Stimulated activated CD8-positive, alpha-beta memory T cell treated with anti-CD3 and anti-CD28 coated beads, Interleukin-12 subunit alpha, Interleukin-12 subunit beta, amount 100 ng/mL, for 1 hour (primary cell): Measurements from ENCODE around the gene ZNF697.

Experiments
- DNase-seq: peaks from one replicate; pipeline ENCODE4 v3.0.0-alpha.2; 2020; ENCODE audit warnings: low read depth

The ZNF697 gene

DNA sequence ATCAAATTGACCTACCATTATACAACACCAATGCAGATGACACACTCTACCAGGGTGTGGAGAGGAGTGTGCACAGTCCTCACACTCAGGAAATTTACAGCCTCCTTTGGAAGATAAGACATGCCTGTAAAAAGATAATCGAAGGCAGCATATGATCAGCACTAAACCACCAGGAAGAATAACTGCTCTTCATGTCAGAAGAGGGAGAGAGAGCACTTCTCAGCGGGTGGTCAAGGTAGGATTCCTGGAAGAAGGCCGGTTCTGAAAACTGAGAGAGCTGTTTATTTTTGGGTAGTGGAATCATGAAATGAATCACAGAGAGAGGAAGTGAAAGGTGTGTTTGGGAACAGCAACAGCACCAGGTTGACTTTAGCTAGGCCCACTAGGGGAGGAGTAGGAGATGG lies 14.0 kb upstream of the ZNF697 start:
- DNase-seq, result no peak

DNA sequence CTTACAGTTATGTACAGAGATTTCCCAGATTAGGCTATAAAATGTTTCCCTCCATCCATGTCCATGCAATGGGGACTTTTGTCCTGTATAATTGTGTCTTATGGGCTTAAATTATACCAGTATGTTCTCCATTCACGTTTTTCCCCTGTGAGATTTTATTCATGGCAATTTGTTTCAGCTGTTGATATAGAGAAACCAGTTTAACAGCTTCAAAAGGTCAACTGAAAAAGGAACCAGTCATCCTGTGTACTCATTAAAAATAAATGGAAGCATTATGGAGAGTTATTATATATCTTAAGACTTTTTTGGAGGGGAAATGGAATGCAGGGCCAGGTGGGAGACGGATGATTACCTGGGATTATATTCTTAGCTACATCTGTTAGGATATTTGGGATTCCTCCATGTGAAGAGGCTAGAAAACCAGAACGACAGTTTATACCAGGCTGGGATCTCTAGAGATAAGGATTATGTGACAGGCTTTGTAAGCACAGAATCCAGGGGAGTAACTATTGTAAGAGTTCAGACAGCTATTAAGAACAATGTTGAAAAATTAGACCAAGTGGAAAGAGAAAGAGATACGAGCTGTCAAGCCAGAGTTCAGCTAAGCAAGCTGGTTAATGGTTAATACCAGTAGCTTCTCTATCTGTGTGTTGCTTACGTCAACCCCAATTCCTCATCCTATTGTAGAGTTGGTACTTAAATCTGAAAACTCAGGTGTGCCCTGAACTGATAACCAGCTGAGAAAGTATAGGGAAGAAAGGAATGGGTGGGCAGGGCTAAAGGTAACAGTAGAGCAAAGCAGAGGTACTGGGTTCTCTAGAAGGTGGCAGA lies 12.4 kb upstream of the ZNF697 start:
- no peak for DNase-seq

DNA sequence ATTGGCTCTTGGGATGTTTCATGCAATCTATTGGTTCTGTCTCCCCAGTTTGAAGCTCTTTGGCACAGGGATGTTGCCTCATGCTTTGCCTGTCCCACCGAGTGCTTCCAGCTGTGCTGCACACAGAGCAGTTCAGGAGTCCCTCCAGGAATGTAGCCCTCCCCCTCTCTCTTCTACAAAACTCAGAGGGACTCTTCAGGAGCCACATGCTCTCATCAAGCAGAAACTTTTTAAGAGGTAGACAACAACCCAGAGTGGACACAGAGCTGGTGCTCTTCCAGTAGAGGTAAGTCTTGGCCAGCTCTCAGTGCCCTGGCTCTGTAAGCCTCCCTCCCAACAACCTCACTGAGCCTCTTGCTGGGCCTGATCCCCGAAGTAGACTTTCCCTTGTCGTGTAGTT lies 11.6 kb upstream of the ZNF697 start:
- DNase-seq, result no peak

DNA sequence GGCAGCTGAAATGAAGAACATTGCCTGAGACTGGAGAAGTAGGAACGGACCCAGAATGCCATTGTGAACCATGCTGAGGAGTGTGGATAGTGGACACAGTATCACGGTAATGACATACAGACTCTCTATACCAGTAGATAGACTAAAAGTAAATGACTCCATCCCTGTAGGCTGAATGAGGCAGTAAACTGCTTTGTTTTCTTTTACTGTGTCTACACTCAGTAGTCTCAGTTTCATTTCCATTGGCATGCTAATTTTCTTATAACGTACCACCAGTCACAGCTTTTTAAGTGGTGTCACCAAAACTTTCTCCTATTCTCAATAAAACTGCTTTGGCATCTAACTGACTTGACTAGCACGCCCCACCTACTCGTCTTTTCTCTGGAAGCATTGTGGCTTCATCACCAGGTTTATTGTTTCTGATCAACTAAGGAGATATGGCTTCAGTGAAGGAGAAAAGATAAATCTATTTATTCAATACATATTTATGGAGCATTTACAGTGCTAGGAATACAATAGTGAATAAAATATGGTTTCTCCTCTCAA lies 8.4 kb upstream of the ZNF697 start:
- no peak for DNase-seq

DNA sequence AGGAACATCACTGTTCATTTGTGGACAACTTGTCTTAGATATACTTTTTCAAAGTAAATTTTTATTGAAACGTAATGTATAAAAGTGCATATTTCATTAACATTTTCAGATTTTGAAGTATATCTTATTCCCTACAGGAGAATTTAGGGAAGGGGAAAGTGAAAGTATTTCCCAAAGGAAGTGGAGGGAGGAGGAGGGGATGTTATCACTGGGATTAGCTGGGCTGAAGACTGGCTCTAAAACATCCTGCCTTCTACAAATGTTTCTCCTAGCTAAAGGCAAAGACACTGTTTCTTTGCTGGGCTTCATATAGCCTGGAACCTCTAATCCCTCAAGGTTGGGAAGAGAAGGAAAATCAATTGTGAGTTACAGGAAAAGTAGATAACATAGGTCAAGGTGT lies 7.1 kb upstream of the ZNF697 start:
- DNase-seq, result no peak

DNA sequence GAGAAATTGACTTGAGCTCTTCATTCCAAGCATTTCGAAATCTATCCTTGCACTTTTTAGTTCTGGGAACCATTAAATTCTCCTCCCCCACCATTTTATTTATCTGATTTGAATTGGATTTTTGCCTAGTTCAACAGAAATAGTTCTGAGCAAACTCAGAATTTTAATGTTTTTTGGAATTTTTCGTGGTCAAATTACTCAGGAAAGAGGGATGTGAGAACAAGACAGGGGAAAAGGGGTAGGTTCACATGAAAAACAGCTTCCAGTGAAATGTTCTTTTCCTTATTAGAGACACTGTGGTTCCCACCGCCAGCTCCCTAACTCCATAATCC lies 5.7 kb upstream of the ZNF697 start:
- no peak for DNase-seq

DNA sequence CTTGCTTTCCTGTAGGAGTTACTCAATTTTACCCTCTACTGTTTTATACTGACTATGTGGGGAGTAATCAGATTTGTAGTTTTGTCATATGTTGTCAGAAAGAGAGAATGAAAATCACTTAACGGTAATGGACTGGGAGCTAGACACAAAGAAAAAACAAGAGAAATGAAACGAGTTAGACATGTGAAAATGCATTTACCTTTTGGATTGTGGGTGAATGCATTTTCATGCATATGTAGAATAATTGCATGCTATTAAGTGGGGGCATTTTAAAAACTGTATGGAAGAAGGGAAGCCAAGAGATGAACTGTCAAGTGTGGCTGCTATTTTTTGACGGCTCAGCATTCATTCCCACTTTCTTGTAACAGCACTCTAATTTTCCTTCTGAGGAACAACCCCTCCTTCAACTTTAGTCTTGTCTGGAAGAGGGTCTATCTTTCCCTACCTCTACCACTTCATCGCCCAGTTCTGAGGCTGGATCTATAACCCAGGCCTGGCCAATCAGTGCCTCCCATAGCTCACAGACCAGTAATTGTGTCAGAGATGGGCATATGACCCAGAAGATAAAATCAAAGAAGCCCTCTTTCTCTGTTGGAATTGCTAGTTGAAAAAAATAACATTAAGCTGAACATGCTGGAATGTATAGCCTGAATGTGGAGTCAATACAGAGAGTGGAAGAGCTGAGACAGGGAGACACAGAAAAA lies 5.2 kb upstream of the ZNF697 start:
- DNase-seq, result no peak

DNA sequence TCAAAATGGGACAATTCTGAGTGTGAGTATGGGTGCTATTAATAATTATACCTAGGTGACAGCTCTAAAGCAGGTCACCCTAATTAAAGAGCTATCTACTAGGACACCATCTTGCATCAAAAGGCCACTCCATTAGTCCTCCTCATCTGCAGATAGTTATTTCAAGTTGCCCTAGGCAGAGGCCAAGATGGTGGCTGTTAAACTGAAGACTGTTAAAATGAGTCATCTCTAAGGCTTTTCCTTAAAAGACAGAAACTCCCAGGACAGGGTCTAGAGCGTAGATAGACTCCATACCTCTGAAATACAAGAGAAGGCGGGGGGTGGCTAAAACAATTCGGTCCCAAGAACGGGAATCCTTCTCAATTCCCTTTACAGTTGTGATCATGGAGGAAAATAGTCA lies 4.5 kb upstream of the ZNF697 start:
- DNase-seq, result no peak

DNA sequence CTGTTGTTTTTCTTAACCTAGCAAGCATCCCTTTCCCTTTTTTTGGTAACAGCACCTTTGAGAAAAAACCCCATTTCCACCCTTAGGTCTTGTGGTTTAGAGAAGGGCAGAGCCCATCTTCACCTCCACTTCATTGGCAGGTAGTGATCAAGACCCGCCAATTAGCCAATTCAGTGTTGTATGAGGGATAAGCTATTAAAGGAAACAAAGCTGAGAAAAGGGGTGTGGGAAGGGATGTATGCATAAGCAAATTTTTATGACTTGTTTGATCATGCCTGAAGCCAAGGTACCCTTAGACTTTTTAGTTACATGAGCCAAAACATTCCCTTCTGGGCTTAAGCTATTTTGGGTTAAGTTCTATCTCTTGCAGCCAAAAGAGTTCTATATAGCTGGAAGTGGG lies 3.6 kb upstream of the ZNF697 start:
- no peak for DNase-seq

DNA sequence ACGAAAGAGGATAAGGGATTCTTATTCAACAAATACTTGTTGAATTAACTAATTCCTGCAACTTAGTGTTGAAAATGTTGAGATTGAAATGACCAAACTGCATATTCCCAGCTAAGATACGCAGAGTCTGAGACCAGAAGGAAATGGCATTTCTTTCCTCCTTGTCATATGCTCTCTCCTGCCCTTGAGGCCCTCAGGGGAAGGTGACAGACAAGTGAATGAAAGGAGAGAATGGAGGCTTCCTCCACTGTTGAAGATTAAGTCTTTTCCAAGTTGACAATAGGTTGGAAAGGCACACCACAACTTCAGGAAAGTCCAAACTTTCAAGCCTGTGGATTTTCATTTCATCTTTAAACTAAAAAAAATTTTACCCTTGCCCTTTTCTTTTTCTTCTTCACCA lies 3.1 kb upstream of the ZNF697 start:
- no peak for DNase-seq

DNA sequence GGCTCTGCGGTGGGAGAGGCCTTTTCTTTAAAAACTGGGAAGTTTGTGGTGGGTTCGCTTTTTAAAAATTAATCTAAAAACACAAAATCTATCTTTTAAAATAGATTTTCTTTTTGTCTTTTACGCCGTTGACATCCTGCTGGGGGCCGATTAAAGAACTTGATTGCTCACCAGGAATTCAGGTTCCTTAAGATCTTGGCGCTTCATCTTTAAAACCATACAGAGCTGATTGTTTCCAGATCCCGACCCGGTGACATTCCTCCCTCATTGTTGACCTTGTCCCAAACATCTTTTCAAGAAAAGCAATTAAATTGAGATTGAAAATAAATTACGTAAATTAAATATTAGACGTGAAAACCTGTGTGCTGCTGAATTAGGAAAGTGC lies 546 bp upstream of the ZNF697 start:
- no peak for DNase-seq

DNA sequence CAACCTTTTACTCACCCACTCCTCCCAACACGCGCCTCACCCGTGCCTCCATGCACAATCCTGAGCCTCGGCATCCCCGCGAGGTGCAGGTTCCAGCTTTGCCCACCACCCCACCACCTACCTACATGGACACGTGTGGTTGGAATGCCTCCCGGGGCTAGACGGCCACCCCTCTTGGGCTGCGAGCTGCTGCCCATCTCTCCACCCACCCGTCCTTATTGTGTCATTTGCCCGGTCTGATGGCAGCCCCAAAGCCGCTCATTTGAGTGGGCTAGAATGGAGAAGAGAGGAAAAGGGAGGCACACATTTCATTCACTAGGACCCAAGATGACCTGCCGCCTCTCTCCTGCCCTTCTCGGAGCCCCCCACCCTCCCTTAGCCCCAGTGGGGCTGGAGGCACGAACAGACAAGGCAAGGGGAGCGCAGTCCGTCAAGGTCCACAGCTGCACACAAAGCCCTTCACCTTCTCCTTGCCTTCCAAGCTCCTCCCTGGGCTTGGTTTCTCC lies 785 bp downstream of the ZNF697 start:
- DNase-seq, result no peak

DNA sequence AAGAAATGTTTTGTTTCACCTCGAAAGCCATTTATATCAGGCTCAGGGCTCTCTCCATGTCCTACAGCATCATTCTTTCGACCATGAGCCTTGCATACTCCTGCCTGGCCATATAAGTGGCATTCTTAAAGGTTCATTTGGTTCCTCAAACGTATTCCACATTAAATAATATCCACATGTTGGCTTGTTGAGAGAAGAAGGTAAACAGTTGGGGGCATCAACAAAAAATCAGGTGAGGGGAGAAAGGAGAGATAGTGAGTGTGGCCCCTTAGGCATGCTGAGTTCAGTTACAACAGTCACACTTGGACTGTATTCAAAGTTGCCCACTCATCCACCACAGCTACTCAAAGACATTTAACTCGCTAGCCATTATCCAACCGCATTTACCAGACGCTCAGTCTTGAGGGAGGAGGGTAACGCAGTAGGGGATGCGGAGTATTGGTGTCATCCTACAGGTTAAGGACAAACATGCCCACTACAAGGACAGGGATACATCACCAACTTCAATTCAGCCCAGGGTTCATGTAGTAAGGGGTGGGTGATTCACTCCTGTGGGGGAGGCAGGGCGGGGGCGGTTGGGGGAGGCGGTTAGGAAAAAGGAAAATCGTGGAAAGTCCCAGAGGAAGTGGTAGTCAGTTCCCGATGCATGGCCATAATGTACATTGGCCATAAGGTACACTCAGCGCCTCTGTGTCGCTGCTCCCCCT lies 1.4 kb downstream of the ZNF697 start:
- DNase-seq, result no peak

DNA sequence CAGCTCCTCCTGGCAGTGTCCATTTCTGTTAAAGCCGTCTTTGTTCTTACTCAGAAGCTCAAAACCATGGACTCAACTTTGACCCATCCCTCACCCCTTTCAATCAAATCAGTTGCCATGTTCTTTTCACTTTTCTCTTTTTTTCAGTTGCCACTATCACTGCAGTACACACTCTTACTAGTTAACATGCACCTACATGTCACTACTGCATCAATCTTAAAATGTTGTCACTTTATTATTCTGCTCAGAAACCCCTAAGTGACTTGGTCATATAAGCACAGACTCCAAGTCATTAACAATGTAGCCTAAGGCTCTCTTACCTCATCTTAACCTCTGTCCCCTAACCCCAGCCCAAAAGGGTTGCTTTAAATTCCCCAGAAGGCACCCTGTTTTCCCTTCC lies 9.0 kb downstream of the ZNF697 start:
- DNase-seq, result no peak

DNA sequence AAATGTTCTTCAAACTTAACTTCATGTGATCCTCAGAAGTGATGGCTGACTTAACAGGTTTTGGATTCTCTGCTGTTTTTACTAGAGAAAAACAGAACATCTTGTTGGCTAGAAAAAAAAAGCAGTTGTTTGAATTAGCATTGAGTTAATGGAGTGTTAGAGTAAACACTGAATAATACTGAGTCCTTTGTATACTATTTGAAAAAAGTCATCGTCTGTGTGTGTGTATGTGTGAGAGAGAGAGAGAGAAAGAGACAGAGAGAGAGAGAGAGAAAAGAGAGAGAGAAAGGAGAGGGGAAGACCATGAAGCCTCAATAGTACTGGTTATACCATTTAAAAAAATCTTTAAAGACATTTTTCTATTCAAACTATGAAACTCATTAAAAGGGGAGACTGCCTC lies 10.4 kb downstream of the ZNF697 start:
- DNase-seq, result no peak

DNA sequence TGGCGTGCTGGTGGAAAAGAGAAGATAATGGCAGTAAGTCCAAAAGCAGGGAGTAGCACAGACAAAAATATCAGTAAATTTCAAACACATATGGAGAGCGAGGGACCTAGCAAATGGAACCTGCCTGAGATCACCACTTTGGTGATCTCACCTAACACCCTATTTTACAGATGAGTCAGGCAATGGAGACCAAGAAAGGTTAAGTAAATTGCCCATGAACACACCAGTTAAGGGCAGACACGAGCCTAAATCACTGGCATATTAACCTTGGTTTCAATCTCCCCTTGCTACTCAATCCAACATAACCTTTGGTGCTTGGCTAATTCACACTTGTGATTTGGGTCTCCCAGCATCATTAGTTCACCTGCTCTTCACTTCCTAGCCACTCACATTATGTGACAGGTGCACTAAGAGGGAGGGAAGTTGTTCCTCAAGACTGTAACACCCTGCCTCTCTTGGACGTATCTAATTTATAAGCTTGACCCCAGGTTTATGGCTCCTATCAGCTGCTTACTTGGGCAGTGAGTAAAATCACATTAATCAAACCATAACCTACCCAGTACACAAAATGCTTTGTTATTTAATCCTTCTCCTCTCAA lies 11.5 kb downstream of the ZNF697 start:
- no peak for DNase-seq

DNA sequence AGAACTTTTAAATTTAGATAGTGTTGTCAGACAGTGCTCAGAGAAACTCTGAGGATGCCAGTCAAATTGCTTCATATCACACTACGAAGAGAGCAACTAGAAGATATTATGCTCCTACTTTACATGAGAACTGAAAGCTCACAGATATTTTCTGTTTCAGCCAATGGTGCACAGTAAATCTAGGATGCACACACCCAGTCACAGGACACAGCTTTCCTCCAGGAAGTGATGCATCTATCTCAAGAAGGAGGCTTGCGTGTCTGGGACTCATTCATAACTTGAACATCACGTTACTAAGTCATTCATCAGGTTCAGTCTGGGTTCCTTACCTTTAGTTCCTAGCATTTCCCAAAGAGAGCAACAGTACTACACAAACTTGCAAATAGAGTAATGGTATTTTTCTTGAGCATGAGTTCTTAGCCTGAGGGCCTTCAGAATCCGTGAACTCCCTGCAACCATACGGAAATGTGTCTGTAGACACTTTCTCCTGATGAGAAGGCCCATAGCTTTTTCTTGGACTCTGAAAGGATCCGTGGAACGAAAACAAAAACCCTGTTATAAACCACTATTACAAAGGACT lies 12.2 kb downstream of the ZNF697 start:
- DNase-seq, result no peak

DNA sequence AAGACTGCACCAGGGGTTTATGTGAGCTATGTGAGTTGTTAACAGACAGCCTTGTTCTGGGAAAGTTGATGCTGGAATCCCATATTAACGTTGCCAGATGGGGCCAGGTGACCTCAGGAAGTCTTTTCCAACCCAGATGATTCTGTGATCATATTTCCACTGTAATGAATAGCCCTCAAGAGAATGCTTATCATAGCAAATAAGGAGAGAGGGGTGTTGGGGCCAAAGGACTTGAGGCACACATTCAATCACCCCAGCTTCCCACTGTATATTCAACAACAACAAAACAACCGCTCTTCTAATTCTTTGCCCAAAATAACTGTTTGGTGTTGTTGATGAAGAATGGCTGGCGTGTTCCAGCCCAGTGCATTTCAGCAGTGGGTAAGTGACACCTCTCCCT lies 14.1 kb downstream of the ZNF697 start:
- no peak for DNase-seq

DNA sequence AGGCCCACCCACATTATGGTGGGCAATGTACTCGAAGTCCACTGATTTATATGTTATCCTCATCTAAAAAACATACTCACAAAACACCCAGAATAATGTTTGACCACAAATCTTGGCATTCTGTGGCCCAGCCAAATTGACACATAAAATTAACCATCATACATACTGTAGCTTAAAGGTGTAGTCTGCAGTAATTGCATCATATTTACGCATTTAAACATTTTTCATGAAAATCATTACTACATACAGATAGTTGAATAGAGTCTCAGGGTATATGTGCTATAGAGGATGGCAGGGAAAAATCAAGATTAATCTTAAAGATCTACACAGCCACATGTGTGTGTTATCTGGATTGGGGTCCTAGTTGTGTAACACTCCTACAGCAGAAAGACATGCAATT lies 14.5 kb downstream of the ZNF697 start:
- no peak for DNase-seq

DNA sequence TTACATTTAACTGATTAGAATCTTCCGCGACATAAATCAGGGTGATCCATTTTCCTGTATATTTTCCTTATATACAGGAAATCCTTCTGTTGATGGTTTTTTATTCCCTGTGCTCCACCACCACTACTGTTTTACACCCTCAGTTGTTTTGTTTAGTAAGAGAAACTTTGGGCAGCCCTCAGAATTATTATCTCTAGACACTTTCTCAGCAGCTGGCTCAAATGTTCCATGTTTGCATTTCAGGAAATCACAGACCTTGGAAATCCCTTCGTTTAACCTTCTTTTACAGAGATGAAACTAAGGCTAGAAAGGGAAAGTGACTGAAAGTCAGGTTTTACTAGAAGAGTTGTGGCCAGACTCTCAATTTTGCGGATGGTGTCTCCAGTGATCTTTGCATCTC lies 15.2 kb downstream of the ZNF697 start:
- no peak for DNase-seq

DNA sequence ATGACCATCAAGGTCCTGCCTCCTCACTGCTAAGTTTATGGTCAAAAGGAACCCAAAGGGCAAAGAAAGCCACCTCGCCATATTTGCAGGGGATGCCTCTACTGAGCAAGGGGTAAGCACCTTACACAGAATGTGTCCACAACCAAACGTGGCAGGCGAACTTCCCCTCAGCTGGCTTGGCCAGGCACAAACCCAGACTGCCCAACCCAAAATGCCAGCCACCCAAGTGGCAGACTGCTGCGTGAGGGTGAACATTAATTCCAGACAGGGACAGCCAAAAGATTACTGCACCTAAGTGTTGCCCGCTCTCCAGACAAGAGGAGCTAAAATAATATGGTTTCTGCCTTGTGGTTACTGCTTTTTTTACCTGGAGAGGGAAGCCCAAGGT lies 16.0 kb downstream of the ZNF697 start:
- no peak for DNase-seq

DNA sequence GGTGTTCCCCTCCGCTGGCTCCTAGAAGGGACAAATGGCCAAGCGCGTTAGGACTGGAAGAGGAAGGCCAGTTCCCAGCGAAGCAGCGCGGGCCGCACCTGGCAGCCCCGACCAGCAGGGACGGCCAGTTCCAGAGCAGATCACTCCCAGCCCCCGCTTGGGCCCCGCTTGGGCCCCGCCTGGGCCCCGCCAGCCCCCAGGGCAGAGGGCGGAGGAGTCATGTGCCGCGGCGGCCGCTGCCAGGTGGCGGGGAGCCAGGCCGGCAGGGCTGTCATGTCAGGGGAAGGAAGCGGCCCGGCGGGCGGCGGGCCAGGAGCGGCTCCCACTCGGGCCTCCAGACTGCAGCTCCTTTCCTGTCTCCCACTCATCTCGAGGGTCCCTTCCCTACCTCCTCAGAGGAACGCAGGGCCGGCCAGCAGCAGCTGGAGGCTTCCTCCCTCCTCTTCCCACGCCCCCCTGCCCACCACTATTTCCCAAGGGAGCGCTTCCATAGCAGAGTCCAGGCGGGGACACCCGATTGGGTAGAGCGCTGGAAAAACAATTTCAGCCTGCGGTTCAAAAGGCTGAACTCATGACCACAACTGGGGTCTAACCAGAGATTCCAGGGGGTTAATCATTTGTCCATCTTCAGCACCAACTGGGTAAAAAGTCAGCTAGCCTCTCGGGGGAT lies 16.5 kb downstream of the ZNF697 start:
- no peak for DNase-seq
